Colonic mucosa (tissue), 4 donors: ENCODE measurements around the gene ACSF3. TPM values are rescaled to one million over a fixed set of nuclear protein-coding genes. Genes with fewer than 3 reads are reported as not detected.

Source experiments
- DNase-seq: peaks from one replicate; pipeline ENCODE4 v3.0.0-alpha.2; 2020
- H3K27ac ChIP-seq: fragments of 200-600 bp; one replicate; pipeline ENCODE4 v1.8.0; 2021
- H3K27me3 ChIP-seq: fragments of 200-600 bp; one replicate; pipeline ENCODE4 v1.8.0; 2021
- H3K36me3 ChIP-seq: fragments of 200-600 bp; one replicate; pipeline ENCODE4 v1.8.0; 2021
- H3K4me1 ChIP-seq: fragments of 200-600 bp; one replicate; pipeline ENCODE4 v1.8.0; 2021; ENCODE audit warnings: mild to moderate bottlenecking
- H3K4me3 ChIP-seq: fragments of 200-600 bp; one replicate; pipeline ENCODE4 v1.8.0; 2021
- H3K9ac ChIP-seq, 2 donors: one replicate each; pipeline ENCODE4 v1.7.0; 2013; ENCODE audit warnings: control low read depth in 2 of 2, low read depth in 2 of 2, low read length in 2 of 2
- H3K9me3 ChIP-seq: fragments of 200-600 bp; one replicate; pipeline ENCODE4 v1.8.0; 2021
- intact Hi-C: fragments of 100-400 bp; cut with DNase I; formaldehyde crosslinking; loops from one replicate; pipeline ENCODE4 v1.14.1; 2022
- total RNA-seq, 2 donors: library from RNA; stranded (reverse); fragmentation: NEBNext Ultra II Directional in 1 of 2; extraction: Animal tissue kit (Norgen Biotek cat#: 25700) in 1 of 2; gene quantifications; one replicate each; pipeline ENCODE4 v1.2.1, GENCODE V29; 2021
- TF ChIP-seq, protein P1 (sequence below): fragments of 200-600 bp; IDR thresholded peaks from one replicate; pipeline ENCODE4 v1.8.0; 2022; ENCODE audit warnings: antibody characterized with exemption, mild to moderate bottlenecking
- donor health status: healthy.
- donor health status: DM: no; HTN: no; CAD: no.
- donor health status: DM: no; HTN: no; CAD: no.

The ACSF3 gene
- total RNA-seq, 2 donors from 2014 or later = 60.2 TPM

- intact Hi-C loops = no loop called here
These were observed 83.1 kb downstream of the ACSF3 start for GRCh38 chr16:89176717-89177116.

DNA sequence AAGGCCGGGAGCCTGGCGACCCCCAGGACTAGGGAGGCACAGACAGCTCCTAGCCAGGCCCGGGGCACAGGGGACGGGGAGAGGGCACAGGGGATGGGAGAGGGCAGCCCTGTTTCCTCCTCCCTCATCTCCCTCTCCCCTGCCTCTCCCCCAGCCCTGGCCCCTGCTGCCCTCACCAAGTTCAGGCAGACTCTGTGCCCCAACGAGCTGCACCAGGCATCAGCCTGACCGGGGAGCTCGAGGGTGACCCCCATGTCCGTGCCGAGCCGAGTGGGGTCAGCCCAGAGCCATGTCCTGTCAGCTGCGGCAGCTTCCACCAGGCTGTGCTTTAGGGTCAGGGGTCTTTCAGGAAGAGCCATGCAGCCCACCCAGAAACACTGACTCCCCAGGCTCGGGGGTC is 83.8 kb downstream of the ACSF3 start:
- Histone ChIP-seq H3K4me1 (no peaks in the 10 kb centered on the region), H3K27ac (no peak overlapping the region), H3K9me3 (no peaks in the 10 kb centered on the region), H3K27me3 (peaks cover 3% of the 10 kb centered on the region), H3K4me3 (no peak overlapping the region), H3K36me3 (no peaks in the 10 kb centered on the region), H3K9ac (no peak overlapping the region)
- intact Hi-C loops = no loop called here
- DNase-seq = no peak
- TF ChIP-seq, protein P1, sequence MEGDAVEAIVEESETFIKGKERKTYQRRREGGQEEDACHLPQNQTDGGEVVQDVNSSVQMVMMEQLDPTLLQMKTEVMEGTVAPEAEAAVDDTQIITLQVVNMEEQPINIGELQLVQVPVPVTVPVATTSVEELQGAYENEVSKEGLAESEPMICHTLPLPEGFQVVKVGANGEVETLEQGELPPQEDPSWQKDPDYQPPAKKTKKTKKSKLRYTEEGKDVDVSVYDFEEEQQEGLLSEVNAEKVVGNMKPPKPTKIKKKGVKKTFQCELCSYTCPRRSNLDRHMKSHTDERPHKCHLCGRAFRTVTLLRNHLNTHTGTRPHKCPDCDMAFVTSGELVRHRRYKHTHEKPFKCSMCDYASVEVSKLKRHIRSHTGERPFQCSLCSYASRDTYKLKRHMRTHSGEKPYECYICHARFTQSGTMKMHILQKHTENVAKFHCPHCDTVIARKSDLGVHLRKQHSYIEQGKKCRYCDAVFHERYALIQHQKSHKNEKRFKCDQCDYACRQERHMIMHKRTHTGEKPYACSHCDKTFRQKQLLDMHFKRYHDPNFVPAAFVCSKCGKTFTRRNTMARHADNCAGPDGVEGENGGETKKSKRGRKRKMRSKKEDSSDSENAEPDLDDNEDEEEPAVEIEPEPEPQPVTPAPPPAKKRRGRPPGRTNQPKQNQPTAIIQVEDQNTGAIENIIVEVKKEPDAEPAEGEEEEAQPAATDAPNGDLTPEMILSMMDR = no peak

More at GRCh38 chr16:89176717-89177116, 83.1 kb downstream of the ACSF3 start:
- TF ChIP-seq, protein P1 = no peak
- no peaks in the 10 kb centered on the region for H3K4me1 ChIP-seq
- no peak overlapping the region for H3K9ac ChIP-seq
- no peak overlapping the region for H3K27ac ChIP-seq
- H3K9me3 ChIP-seq = no peaks in the 10 kb centered on the region
- no peak overlapping the region for H3K4me3 ChIP-seq
- no peaks in the 10 kb centered on the region for H3K36me3 ChIP-seq
- no peak for DNase-seq
- peaks cover 3% of the 10 kb centered on the region for H3K27me3 ChIP-seq

- Histone ChIP-seq H3K4me1 (no peaks in the 10 kb centered on the region), H3K27ac (no peak overlapping the region), H3K27me3 (no peaks in the 10 kb centered on the region), H3K9me3 (no peaks in the 10 kb centered on the region), H3K9ac (no peak overlapping the region), H3K36me3 (no peaks in the 10 kb centered on the region), H3K4me3 (no peak overlapping the region)
- DNase-seq = no peak
- intact Hi-C loops = no loop called here
- TF ChIP-seq, protein P1 = no peak
These were observed 84.9 kb downstream of the ACSF3 start for GRCh38 chr16:89178453-89179147.

DNA sequence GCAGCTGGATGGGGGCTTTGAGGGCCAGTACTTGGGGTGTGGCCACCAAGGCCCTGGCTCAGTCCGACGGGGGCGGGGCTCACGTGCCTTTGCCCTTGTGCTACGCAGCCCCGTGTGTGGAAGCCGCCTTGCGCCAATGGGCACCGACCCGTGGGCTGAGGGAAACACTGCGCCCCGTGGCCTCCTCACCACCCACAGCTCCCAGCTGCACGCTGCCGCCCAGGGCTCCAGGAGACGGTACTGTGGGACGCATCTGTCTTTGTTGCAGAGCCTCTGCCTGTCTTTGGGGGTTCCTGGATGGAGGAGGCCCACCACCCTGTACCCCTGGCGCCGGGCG is 85.5 kb downstream of the ACSF3 start:
- intact Hi-C loops = no loop called here
- Histone ChIP-seq H3K9me3 (no peaks in the 10 kb centered on the region), H3K4me3 (no peak overlapping the region), H3K9ac (no peak overlapping the region), H3K4me1 (no peaks in the 10 kb centered on the region), H3K27ac (no peak overlapping the region), H3K27me3 (no peaks in the 10 kb centered on the region), H3K36me3 (no peaks in the 10 kb centered on the region)
- no peak for DNase-seq
- TF ChIP-seq, protein P1 = no peak

DNA sequence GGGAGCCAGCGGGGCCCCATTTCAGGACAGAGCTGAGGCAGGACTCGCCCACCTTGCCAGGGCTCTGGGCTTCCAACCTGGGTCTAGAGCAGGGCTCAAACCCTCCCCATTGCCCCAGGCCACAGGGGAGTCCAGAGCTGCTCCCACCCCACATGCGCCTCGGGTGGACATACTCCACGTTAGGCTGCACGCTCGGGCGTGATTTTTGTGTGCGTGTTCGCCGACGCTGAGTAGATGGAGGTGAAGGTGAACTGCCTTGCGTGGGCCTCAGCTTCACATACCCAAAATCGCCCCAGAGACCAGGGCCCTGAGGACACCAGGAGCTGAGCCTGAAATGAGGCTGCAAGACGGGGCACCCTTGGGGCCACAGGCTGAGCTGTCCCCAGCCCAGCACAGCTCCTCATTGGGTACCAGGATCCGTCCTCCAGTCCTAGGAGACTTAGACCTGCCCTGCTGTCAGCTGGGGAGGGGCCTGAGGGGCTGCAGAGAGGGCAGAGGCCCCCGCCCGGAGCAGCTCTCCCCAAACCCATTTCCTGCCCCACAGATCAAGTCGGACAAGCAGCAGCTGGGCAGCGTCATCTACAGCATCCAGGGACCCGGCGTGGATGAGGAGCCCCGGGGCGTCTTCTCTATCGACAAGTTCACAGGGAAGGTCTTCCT is 86.1 kb downstream of the ACSF3 start:
- Histone ChIP-seq H3K27me3 (no peaks in the 10 kb centered on the region), H3K4me3 (no peak overlapping the region), H3K9me3 (no peaks in the 10 kb centered on the region), H3K36me3 (no peaks in the 10 kb centered on the region), H3K9ac (no peak overlapping the region), H3K4me1 (no peaks in the 10 kb centered on the region), H3K27ac (no peak overlapping the region)
- DNase-seq = no peak
- intact Hi-C loops = no loop called here
- TF ChIP-seq, protein P1 = no peak
